IPS-18a (cell line): ENCODE results near the gene ATM.

ENCODE experiments used
- H3K27ac ChIP-seq: one replicate; pipeline ENCODE4 v1.5.1; 2013; ENCODE audit warnings: low read length
- H3K27me3 ChIP-seq: one replicate; pipeline ENCODE4 v1.6.1; 2013; ENCODE audit warnings: mild to moderate bottlenecking, low read length; ENCODE audit not compliant: control insufficient read depth, insufficient read depth
- H3K36me3 ChIP-seq: one replicate; pipeline ENCODE4 v1.6.1; 2013; ENCODE audit warnings: low read depth, low read length; ENCODE audit not compliant: control insufficient read depth
- H3K4me1 ChIP-seq: one replicate; pipeline ENCODE4 v1.6.1; 2013; ENCODE audit warnings: low read depth, low read length; ENCODE audit not compliant: control insufficient read depth
- H3K4me3 ChIP-seq: one replicate; pipeline ENCODE4 v1.5.1; 2013; ENCODE audit warnings: low read length
- H3K9ac ChIP-seq: one replicate; pipeline ENCODE4 v1.6.1; 2013; ENCODE audit warnings: mild to moderate bottlenecking, low read length, moderate library complexity
- H3K9me3 ChIP-seq: one replicate; pipeline ENCODE4 v1.6.1; 2013; ENCODE audit warnings: low read depth, low read length; ENCODE audit not compliant: control insufficient read depth

ATM gene, protein sequence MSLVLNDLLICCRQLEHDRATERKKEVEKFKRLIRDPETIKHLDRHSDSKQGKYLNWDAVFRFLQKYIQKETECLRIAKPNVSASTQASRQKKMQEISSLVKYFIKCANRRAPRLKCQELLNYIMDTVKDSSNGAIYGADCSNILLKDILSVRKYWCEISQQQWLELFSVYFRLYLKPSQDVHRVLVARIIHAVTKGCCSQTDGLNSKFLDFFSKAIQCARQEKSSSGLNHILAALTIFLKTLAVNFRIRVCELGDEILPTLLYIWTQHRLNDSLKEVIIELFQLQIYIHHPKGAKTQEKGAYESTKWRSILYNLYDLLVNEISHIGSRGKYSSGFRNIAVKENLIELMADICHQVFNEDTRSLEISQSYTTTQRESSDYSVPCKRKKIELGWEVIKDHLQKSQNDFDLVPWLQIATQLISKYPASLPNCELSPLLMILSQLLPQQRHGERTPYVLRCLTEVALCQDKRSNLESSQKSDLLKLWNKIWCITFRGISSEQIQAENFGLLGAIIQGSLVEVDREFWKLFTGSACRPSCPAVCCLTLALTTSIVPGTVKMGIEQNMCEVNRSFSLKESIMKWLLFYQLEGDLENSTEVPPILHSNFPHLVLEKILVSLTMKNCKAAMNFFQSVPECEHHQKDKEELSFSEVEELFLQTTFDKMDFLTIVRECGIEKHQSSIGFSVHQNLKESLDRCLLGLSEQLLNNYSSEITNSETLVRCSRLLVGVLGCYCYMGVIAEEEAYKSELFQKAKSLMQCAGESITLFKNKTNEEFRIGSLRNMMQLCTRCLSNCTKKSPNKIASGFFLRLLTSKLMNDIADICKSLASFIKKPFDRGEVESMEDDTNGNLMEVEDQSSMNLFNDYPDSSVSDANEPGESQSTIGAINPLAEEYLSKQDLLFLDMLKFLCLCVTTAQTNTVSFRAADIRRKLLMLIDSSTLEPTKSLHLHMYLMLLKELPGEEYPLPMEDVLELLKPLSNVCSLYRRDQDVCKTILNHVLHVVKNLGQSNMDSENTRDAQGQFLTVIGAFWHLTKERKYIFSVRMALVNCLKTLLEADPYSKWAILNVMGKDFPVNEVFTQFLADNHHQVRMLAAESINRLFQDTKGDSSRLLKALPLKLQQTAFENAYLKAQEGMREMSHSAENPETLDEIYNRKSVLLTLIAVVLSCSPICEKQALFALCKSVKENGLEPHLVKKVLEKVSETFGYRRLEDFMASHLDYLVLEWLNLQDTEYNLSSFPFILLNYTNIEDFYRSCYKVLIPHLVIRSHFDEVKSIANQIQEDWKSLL (N-terminal part only)

DNA sequence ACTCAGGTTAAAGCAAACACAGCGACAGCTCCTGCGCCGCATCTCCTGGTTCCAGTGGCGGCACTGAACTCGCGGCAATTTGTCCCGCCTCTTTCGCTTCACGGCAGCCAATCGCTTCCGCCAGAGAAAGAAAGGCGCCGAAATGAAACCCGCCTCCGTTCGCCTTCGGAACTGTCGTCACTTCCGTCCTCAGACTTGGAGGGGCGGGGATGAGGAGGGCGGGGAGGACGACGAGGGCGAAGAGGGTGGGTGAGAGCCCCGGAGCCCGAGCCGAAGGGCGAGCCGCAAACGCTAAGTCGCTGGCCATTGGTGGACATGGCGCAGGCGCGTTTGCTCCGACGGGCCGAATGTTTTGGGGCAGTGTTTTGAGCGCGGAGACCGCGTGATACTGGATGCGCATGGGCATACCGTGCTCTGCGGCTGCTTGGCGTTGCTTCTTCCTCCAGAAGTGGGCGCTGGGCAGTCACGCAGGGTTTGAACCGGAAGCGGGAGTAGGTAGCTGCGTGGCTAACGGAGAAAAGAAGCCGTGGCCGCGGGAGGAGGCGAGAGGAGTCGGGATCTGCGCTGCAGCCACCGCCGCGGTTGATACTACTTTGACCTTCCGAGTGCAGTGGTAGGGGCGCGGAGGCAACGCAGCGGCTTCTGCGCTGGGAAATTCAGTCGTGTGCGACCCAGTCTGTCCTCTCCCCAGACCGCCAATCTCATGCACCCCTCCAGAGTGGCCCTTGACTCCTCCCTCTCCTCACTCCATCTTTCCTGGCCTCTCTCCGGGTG is at the start of gene ATM, which contains the start of gene NPAT:
Gene ATM, plus strand, starts transcription at position 494 of the 774 bp plus-strand sequence. CDS start 4,558 bp downstream, outside the sequence.
Gene NPAT, minus strand, starts transcription at position 65 of the 774 bp plus-strand sequence. CDS start 102 bp downstream, outside the sequence.
- H3K4me1 ChIP-seq, result peaks cover 42% of the 10 kb centered on the region
- peaks cover 3% of the 10 kb centered on the region for H3K36me3 ChIP-seq
- H3K4me3 ChIP-seq, result peak within 1 kb of the TSS; percentile 98
- H3K27me3 ChIP-seq, result no peaks in the 10 kb centered on the region
- no peaks in the 10 kb centered on the region for H3K9me3 ChIP-seq
- H3K9ac ChIP-seq, result peak within 1 kb of the TSS; percentile 96
- peak within 1 kb of the TSS; percentile 95 for H3K27ac ChIP-seq

DNA sequence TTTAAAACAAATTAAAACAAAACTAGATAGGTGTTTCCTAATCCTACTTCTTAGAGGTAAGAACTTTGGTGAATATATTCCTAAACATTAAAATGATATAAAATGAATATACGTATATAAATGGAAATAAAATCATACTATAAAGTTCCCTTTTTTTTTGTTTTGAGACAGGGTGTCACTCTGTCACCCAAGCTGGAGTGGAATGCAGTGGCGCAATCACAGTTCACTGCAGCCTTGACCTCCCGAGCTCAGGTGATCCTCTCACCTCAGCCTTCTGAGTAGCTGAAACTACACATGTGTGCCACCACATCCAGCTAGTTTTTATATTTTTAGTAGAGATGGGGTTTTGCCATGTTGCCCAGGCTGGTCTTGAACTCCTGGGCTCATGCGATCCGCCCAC is 45.3 kb upstream of the ATM start:
- Histone ChIP-seq H3K36me3 (peaks cover 61% of the 10 kb centered on the region), H3K27ac (no peak overlapping the region)

DNA sequence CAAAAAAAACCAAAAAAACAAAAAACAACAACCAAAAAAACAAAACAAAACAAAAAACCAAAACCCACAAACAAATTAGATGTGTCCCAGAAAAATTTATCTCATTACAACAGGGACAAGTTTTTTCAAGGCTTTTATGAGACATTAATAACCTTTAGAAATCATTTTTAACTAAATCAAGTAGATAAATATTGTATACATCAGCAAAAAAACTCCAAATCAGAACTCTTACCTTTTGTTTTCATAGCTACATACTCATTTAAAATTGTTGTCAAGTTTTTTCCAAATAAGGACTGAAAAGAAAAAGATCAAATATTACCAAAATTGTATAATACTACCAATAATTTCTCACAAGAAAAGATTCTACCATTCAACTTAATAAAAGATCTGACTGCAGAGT is 29.1 kb upstream of the ATM start:
- no peak overlapping the region for H3K27ac ChIP-seq
- H3K9me3 ChIP-seq, result no peaks in the 10 kb centered on the region
- no peaks in the 10 kb centered on the region for H3K27me3 ChIP-seq
- no peak overlapping the region for H3K4me3 ChIP-seq
- no peak overlapping the region for H3K9ac ChIP-seq
- no peaks in the 10 kb centered on the region for H3K4me1 ChIP-seq
- peaks cover 63% of the 10 kb centered on the region for H3K36me3 ChIP-seq

More for the DNA sequence above, 45.3 kb upstream of the ATM start:
- no peak overlapping the region for H3K9ac ChIP-seq
- H3K9me3 ChIP-seq, result no peaks in the 10 kb centered on the region
- no peaks in the 10 kb centered on the region for H3K27me3 ChIP-seq
- no peaks in the 10 kb centered on the region for H3K4me1 ChIP-seq
- H3K4me3 ChIP-seq, result no peak overlapping the region

DNA sequence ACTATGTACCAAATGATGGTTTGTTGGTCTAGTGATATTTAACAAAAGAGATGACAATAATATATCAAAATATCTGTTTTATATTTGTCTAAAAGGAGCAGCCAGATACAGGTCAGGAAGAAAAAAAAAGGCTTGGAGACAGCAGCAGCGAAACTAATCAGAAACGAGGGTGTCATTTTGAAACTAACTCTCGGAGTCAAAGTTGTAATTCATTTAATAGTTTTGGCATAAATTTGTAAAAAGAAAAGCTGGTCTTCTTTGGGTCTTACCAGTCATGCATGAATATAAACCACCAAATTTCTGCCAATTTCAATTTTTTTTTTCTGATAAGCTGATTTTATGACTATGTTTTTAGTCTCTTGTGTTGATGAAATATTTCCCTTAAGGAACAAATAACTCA is 26.0 kb upstream of the ATM start:
- no peaks in the 10 kb centered on the region for H3K4me1 ChIP-seq
- H3K36me3 ChIP-seq, result peaks cover 48% of the 10 kb centered on the region
- H3K4me3 ChIP-seq, result no peak overlapping the region
- no peak overlapping the region for H3K9ac ChIP-seq
- H3K9me3 ChIP-seq, result no peaks in the 10 kb centered on the region
- H3K27me3 ChIP-seq, result no peaks in the 10 kb centered on the region
- H3K27ac ChIP-seq, result no peak overlapping the region

DNA sequence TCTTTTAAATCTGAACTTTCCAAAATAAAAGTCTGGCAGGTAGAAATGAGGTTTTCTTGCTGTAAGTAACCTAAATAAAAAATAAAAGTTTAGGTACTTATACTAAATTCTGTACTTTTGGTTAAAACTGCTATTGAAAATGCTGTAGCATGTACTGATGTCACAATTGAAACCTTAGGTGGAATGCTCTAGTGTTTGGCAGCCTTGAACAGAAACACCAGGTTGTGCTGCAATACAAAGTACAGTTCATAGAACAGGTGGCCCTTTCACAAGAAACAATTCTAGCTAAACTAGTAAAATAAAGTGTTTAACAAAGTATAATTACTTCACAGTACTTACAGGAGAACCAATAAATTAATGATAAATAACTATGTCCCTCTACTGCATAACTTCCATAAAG is 25.5 kb upstream of the ATM start:
- Histone ChIP-seq H3K27me3 (no peaks in the 10 kb centered on the region), H3K9me3 (no peaks in the 10 kb centered on the region), H3K36me3 (peaks cover 44% of the 10 kb centered on the region), H3K27ac (no peak overlapping the region), H3K4me1 (no peaks in the 10 kb centered on the region), H3K9ac (no peak overlapping the region), H3K4me3 (no peak overlapping the region)

DNA sequence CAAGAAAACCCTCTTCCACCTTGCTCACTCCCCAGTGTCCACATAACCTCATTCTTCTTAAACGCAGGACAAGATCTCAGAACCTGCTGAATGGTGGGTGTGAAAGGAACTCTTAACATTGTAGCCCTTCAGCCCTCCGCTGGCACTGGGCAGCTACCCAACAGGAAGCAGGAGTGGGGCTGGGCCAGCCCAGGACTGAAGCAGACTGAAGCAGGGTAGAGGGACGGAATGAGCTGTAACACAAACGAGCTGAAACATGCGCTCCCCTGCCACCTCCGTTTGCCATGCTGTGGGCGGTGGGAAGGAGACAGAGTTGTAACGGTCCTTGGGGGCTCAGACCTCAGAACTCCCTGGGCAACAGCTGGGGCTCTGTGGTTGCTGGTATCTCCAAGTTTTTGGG is 24.0 kb upstream of the ATM start:
- Histone ChIP-seq H3K9ac (no peak overlapping the region), H3K27ac (no peak overlapping the region), H3K4me1 (no peaks in the 10 kb centered on the region), H3K4me3 (no peak overlapping the region), H3K27me3 (no peaks in the 10 kb centered on the region), H3K36me3 (peaks cover 32% of the 10 kb centered on the region), H3K9me3 (no peaks in the 10 kb centered on the region)

DNA sequence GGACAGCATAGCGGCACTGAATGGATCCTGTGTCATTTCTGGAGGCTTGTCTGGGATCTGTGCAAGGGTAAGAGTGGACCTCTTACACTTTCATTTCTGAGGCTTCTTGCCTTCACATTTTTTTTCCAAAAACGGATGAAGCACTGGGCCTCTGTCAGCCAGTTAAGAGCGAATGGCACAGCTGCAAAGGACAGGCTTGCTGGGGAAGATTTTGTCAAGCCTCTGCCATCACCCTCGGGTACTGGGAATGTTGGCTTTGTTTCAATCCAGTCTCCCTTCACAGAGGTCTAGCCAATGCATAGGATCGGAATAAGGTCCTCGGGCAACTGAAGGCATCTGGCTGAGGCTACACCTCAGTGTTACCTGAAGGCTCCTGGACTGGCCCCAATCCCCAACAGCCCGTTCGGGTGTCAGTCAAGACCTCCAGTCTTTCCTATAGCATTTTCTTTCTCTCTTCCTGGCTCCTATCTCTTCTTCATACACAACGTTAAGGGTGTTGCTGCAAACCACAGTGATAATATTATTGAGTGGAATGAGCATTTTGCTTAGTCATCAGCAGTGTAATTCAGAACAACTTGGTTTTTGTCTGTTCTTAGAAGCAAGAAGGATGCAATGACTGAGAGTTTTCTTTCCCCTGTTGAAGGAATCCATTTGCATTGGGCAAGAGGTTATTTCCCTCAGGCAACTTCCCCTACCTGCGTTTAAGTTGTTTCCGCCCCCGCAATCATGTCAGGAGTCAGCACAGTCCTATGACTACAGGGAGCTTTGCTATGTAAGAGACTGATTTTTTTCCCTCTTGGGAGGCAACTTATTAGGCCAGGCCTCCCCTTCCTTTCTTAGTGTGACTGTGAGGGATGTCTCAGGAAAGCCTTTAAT is 23.2 kb upstream of the ATM start:
- H3K4me1 ChIP-seq, result no peaks in the 10 kb centered on the region
- H3K27ac ChIP-seq, result no peak overlapping the region
- no peak overlapping the region for H3K4me3 ChIP-seq
- H3K27me3 ChIP-seq, result no peaks in the 10 kb centered on the region
- H3K9me3 ChIP-seq, result no peaks in the 10 kb centered on the region
- H3K36me3 ChIP-seq, result peaks cover 31% of the 10 kb centered on the region
- no peak overlapping the region for H3K9ac ChIP-seq

DNA sequence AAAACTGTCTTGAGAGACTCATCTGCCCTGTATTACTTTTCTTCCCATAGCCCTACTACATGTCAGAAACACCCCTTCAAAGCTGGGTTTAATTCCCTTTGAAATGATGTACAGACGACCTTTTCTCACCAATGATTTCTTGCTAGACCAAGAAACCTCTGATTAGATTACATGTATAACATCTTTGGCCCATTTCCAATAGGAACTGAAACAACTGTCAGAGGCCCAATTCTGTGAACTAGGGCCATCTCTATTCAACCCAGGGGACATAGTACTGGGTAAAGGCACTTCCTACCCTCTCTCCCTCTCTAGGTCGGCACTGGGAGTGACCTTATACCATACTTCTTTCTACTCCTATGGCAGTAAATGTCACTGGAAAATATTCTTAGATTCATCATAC is 19.8 kb upstream of the ATM start:
- no peak overlapping the region for H3K9ac ChIP-seq
- no peak overlapping the region for H3K27ac ChIP-seq
- H3K4me1 ChIP-seq, result no peaks in the 10 kb centered on the region
- H3K36me3 ChIP-seq, result peaks cover 23% of the 10 kb centered on the region
- H3K27me3 ChIP-seq, result no peaks in the 10 kb centered on the region
- H3K4me3 ChIP-seq, result no peak overlapping the region
- H3K9me3 ChIP-seq, result no peaks in the 10 kb centered on the region

DNA sequence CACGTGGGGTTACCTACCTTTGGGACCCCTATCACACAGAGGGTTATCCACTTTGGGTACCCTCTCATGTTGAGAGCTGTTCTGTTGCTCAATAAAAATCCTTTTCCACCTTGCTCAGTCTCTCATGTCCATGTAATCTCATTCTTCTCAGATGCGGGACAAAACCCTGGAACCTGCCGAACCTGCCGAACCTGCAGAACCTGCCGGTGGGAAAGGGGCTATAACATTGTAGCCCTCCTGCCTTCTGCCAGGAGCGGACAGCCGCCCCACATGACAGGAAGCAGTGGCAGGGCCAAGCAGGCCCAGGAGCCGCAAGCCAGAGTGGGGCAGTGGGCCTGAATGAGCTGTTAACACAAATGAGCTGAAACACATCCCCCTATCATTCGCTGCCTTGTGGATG is 18.5 kb upstream of the ATM start:
- no peak overlapping the region for H3K9ac ChIP-seq
- no peaks in the 10 kb centered on the region for H3K9me3 ChIP-seq
- no peak overlapping the region for H3K4me3 ChIP-seq
- H3K4me1 ChIP-seq, result no peaks in the 10 kb centered on the region
- H3K36me3 ChIP-seq, result peaks cover 24% of the 10 kb centered on the region
- no peak overlapping the region for H3K27ac ChIP-seq
- no peaks in the 10 kb centered on the region for H3K27me3 ChIP-seq

DNA sequence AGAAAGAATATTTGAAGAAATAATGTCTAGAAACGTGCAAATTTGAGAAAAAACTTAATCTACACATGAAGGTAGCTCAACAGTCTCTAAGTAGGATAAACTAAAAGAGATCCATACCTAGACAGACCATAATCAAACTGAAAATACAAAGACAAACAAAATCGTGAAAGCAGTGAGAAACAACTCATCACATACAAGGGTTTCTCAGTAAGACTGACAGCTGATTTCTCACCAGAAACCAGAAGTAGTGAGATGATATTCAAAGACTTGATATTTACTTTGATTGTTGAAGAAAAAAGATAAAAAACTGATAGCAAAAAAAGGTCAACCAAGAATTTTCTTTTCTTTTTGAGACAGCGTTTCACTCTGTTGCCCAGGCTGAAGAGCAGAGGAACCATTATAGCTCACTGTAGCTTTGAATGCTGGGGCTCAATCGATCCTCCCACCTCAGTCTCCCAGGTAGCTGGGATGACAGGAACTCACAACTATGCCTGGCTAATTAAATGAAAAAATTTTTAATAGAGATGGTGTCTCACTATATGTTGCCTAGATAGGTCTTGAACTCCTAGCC is 17.9 kb upstream of the ATM start:
- Histone ChIP-seq H3K27ac (no peak overlapping the region), H3K27me3 (no peaks in the 10 kb centered on the region), H3K36me3 (peaks cover 22% of the 10 kb centered on the region), H3K4me1 (no peaks in the 10 kb centered on the region), H3K4me3 (no peak overlapping the region), H3K9me3 (no peaks in the 10 kb centered on the region), H3K9ac (no peak overlapping the region)
